GM21390 (cell line): ENCODE data around the gene IL36B.

Experiments
- ATAC-seq: cut with Tn5 transposase; IDR thresholded peaks from one replicate; pipeline ENCODE4 v1.9.1; 2021; ENCODE audit not compliant: unreplicated experiment

The IL36B gene

DNA sequence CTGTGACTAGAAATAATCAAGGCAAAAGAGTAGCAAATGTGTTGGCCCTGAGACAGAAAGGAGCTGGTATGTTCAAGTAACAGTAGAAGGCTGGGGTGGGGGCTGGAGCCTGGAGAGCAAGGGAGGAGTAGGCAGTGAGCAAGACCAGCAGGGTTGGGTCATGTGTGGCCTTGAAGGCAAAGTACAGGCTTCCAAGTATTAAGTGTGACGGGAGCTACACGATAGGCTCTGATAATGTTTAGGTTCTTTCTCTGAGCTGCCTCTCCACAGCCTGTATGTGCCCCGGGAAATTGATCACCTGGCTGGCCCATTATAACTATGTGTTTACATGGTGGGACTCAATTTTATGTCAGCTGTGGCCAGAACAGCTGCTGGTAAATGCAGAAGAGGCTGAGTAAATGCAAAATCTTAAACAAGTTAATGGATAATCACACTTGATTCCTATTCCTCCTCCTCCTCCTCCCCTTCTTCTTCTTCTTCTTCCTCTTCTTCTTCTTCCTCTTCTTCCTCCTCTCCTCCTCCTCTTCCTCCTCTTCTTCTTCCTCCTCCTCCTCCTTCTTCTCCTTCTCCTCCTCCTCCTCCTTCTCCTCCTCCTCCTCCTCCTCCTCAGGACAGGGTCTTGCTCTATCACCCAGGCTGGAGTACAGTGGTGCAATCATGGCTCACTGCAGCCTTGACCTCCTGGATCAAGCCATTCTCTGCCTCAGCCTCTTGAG, 24.4 kb upstream of the IL36B start:
- no peak for ATAC-seq

DNA sequence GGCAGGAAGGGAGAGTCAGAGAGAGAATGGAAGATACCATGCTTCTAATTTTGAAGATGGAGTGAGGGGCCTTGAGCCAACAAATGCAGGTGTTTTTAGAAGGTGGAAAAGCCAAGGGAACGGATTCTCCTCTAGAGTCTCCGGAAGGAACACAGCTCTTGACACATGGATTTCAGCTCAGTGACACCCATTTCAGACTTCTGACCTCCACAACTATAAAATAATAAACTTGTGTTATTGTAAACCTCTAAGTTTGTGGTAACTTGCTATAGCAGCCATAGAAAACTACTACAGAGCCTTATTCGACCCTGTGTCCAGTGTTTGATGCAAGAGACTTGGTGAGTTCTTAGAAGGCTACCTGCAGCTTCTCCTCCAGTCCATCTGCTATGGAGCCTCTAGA, 22.9 kb upstream of the IL36B start:
- ATAC-seq, result no peak

GRCh38 chr2:113075030-113075429, 22.4 kb upstream of the IL36B start:
- ATAC-seq, result no peak

DNA sequence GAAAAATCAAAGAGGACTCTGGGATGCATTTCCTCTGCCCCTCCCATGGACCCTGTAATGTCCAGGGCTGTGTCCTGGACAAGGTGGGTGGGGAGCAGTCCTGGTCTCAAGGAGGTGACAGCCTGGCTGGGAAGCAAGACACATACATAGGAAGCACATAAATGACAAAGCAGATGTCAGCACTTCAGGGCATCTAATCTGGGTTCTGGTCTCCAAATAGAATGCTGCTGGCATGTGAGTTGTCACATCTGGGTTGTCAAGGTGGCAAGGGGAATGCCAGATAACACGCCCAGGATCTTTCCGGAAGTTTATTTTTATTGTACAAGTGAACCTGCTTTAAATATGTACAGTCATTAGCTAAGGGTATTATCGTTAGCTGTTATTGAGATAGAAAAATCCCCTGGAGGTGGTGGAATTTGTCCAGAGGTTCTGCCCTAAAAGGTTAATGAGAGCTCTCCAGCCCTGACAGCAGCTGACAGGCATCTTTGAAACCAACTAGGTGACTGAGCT, 20.7 kb upstream of the IL36B start:
- ATAC-seq, result no peak

- no peak for ATAC-seq
Measured at GRCh38 chr2:113072584-113072983, 19.9 kb upstream of the IL36B start.

GRCh38 chr2:113070606-113070975, 17.9 kb upstream of the IL36B start:
- ATAC-seq, result no peak

DNA sequence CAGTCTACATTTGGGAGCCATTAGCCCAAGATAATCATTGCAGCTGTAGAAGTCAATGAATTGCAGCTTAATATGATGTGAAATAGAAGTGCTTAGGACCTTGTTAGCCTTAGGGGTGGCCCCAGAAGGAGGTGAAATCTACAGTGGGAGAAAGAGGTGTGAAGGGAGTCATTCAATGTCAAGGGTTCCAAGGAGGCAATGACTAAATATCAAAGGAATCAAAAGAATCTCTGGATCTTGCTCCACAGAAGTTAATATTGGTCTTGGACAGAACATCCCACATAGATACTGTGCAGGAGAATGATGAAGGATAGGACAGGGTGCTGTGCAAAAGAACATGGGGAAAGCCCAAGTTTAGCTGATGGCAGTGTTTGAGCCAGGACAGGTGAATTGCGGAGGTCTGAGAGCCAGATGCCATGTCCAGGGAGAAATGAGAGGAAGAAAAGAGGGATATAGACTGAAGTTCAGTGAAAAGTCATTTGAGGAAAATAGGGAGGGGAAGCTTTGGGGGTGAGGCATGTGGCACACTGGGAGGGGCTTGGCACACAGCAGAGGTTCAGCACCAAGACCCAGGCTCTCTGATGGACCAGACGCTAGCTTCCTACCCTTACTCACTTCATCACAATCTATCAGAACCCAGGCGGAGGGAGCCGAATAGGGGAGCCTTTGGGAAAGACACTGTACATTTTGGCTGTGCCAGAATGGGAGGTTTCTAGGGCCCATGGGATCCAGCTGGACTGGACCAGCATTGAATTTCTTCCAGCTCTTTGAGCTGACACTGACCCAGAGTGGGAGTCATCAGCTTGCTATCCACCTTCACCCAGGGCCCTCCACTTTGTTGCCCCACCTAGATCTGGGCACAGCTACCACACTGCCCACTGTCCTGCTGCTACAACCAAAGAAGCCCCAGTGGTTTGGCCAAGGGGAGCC, 17.3 kb upstream of the IL36B start:
- no peak for ATAC-seq

- no peak for ATAC-seq
Measured at GRCh38 chr2:113068706-113069485, 16.2 kb upstream of the IL36B start.

DNA sequence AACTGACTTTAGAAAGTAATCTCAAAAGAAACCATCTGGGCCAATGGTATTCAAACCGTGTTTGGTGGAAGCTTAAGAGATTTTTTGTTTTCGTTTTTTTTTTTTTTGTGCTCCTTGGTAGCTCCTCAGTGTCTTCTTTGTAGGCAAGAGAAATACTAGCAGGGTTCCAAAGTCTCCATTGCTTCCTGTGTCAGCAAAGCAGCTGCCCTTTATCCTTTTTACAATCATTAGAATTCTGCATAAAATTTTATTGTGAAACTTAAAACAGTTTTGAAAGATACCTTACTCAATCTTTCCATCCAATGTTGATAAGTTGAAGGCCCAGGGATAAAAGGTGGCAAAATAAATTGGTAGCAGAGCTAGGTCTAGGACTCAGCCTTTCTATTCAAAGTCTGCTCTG, 15.6 kb upstream of the IL36B start:
- no peak for ATAC-seq

GRCh38 chr2:113067681-113068080, 15.0 kb upstream of the IL36B start, which contains the start of gene IL1F10:
Gene IL1F10, plus strand, starts transcription at chr2:113067970. Its CDS starts 4,769 bp downstream, at chr2:113072739.
- no peak for ATAC-seq

- ATAC-seq, result no peak
Measured at GRCh38 chr2:113064898-113065297, 12.2 kb upstream of the IL36B start.

- ATAC-seq, result no peak
Measured at GRCh38 chr2:113064281-113064680, 11.6 kb upstream of the IL36B start.

GRCh38 chr2:113061896-113062770, 9.5 kb upstream of the IL36B start:
- no peak for ATAC-seq

- ATAC-seq, result no peak
Measured at GRCh38 chr2:113061241-113061640, 8.6 kb upstream of the IL36B start.

DNA sequence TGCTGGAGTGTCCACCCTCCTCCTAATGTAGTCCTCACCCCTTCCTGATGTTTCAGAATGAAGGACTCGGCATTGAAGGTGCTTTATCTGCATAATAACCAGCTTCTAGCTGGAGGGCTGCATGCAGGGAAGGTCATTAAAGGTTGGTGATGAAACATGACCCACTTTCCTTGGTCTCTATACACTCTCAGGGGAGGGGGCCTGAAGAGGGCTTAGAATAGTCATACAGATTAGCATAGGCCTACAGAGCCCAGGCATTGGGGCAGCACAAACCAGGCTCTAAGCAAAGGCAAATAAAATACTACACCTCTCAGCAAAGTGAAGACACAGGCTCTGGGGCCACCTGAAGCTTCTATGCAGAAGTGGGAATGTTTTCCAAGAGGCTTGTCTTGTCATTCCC, 8.1 kb upstream of the IL36B start:
- ATAC-seq, result no peak

DNA sequence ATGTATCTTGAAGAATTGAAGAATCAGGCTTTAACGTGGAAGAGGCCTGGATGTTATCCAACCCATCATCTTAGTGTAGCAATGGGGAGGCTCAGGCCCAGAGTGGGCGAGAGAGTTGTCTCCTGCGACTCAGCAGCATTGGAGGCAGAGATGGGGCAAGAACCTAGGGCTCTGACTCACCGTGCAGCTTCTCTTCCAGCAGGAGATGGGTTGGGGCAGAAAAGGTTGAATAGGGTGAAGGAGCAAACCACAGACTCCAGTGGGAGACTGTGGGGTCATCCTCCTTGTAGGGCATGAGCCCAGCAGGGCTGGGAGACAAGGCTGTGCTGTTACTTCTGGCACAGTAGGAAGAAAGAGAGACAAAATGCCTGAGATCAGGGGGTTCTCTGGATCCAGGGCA, 7.7 kb upstream of the IL36B start:
- no peak for ATAC-seq

- ATAC-seq, result no peak
Measured at GRCh38 chr2:113058998-113059960, 6.6 kb upstream of the IL36B start, which contains the start of gene IL36RN. Gene IL36RN, plus strand, starts transcription at chr2:113059198. Its CDS starts 241 bp downstream, at chr2:113059439.

GRCh38 chr2:113058411-113058994, 5.8 kb upstream of the IL36B start:
- no peak for ATAC-seq

GRCh38 chr2:113057117-113057516, 4.5 kb upstream of the IL36B start:
- ATAC-seq, result no peak
